DMS53 treated with DMSO at 0.1 percent for 48 hours (cell line): ENCODE results near the gene TRMT13.
"Not testable (repeated sequence)": the region's sequence is repeated elsewhere in the genome, so short reads cannot be mapped to it uniquely, and the experiment has no call there.

Experiments used
- DNase-seq: peaks from one replicate; lab custom pipeline; 2025; ENCODE audit not compliant: unreplicated experiment; lab: John Stamatoyannopoulos, UW

The TRMT13 gene

GRCh38 chr1:100152271-100152670 is 19.3 kb downstream of the TRMT13 start:
- no peak for DNase-seq

GRCh38 chr1:100162881-100163280 is 29.9 kb downstream of the TRMT13 start:
- DNase-seq, result no peak

GRCh38 chr1:100164216-100164615 is 31.3 kb downstream of the TRMT13 start:
- DNase-seq, result no peak

GRCh38 chr1:100164702-100165101 is 31.7 kb downstream of the TRMT13 start:
- no peak for DNase-seq

GRCh38 chr1:100168051-100168450 is 35.1 kb downstream of the TRMT13 start:
- DNase-seq, result no peak

- DNase-seq, result no peak
These were observed 44.5 kb downstream of the TRMT13 start for GRCh38 chr1:100177295-100178041.

- no peak for DNase-seq
These were observed 45.1 kb downstream of the TRMT13 start, which contains the start of gene LRRC39 for GRCh38 chr1:100178091-100178490. Gene LRRC39 (minus strand): TSS chr1:100178256. CDS start chr1:100168516, 9,740 bp downstream.

DNA sequence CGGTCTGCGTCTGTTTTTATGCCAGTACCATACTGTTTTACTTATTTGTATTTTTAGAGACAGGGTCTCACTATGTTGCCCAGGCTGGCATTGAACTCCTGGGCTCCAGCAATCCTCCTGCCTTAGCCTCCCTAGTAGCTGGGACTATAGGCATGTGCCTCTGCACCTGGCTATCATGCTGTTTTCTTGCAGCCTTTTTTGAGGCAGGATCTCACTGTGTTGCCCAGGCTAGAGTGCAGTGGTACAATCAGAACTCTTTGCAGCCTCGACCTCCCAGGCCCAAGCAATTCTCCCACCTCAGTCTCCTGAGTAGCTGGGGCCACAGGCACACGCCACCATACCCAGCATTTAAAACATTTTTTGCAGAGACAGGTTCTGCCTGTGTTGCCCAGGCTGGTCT is 50.4 kb downstream of the TRMT13 start:
- DNase-seq, result no peak

GRCh38 chr1:100184536-100184935 is 51.6 kb downstream of the TRMT13 start:
- DNase-seq, result no peak

DNA sequence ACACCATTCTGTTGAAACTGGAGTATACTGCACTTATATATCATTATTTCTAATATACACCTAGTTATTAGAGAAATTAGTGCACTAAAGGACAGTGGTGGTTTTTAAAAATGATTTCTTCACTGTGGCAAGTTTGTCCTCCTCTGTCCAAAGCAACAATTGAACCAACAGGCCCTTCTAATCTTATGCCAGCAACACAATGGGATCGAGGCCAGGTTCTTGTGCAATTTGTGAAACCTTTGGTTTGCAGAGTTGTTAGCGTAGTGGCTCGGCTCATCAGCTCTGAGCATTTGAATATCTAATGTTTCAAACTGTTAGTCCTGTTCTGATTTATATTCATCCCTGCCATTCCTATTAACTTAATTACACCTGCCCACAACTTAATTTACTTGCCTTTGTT is 54.9 kb downstream of the TRMT13 start:
- no peak for DNase-seq

- no peak for DNase-seq
These were observed 55.7 kb downstream of the TRMT13 start for GRCh38 chr1:100188617-100189016.

GRCh38 chr1:100198596-100198995 is 65.6 kb downstream of the TRMT13 start:
- no peak for DNase-seq

DNA sequence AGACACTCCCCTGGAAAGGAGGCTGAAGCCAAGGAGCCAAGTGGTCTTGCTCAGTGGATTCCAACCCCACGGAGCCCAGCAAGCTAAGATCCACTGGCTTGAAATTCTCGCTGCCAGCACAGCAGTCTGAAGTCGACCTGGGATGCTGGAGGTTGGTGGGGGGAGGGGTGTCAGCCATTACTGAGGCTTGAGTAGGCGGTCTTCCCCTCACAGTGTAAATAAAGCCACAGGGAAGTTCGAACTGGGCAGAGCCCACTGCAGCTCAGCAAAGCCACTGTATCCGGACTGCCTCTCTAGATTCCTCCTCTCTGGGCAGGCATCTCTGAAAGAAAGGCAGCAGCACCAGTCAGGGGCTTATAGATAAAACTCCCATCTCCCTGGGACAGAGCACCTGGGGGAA is 67.1 kb downstream of the TRMT13 start:
- not testable (repeated sequence) for DNase-seq
